Panc1 (cell line): ENCODE measurements around the gene TNIK.

Experiments
- POLR2AphosphoS5 ChIP-seq: IDR thresholded peaks from 2 replicates; pipeline ENCODE4 v1.6.1; 2012; ENCODE audit warnings: mild to moderate bottlenecking, low read depth, low read length, moderate library complexity
- TF ChIP-seq, protein P1 (sequence below): fragments of 450-650 bp; IDR thresholded peaks from 2 replicates; pipeline ENCODE4 v1.5.1; 2017; ENCODE audit warnings: mild to moderate bottlenecking

DNA sequence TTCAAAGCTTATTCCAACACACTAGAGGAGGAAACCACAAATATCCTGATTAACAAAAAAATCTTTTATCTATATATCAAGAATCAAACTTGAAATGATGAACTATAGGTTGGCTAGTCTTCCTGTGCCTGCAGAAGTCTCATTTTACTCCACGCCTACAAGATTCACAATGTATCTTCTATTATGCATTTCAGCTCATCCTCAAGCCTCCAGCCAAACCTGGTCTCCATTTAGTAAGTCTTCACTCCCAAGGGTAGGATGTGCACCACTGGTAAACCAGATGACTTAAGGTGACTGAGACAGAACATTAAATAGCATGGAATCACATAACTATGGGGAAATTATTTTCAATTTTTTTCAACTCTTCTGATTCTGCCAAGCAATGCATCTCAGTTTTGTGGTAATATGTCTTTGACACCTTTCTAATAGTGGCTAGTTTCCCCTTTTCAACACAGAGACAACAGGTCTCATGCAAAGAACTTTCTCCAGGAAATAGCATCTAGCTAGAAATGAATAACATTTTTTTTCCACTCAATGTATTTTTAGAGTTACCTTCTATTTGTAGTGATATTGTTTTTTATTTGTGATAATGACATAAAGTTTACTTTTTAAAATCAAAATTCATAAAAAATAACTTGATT lies 166.9 kb downstream of the TNIK start:
- TF ChIP-seq POLR2AphosphoS5, result no peak
- TF ChIP-seq, protein P1, sequence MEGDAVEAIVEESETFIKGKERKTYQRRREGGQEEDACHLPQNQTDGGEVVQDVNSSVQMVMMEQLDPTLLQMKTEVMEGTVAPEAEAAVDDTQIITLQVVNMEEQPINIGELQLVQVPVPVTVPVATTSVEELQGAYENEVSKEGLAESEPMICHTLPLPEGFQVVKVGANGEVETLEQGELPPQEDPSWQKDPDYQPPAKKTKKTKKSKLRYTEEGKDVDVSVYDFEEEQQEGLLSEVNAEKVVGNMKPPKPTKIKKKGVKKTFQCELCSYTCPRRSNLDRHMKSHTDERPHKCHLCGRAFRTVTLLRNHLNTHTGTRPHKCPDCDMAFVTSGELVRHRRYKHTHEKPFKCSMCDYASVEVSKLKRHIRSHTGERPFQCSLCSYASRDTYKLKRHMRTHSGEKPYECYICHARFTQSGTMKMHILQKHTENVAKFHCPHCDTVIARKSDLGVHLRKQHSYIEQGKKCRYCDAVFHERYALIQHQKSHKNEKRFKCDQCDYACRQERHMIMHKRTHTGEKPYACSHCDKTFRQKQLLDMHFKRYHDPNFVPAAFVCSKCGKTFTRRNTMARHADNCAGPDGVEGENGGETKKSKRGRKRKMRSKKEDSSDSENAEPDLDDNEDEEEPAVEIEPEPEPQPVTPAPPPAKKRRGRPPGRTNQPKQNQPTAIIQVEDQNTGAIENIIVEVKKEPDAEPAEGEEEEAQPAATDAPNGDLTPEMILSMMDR, result no peak
